GM20000 (cell line): ENCODE measurements around the gene SPATS2.

Experiments used
- DNase-seq: peaks from one replicate; pipeline ENCODE4 v3.0.0; 2012; ENCODE audit warnings: low spot score
- CTCF ChIP-seq: IDR thresholded peaks from 2 replicates; pipeline ENCODE4 v1.5.1; 2012; ENCODE audit warnings: mild to moderate bottlenecking, control low read depth; ENCODE audit errors: extremely low read depth, missing control alignments

Gene SPATS2

GRCh38 chr12:49344486-49345050 is 22.7 kb upstream of the SPATS2 start:
- TF ChIP-seq CTCF = no peak
- peak; percentile 26 for DNase-seq

DNA sequence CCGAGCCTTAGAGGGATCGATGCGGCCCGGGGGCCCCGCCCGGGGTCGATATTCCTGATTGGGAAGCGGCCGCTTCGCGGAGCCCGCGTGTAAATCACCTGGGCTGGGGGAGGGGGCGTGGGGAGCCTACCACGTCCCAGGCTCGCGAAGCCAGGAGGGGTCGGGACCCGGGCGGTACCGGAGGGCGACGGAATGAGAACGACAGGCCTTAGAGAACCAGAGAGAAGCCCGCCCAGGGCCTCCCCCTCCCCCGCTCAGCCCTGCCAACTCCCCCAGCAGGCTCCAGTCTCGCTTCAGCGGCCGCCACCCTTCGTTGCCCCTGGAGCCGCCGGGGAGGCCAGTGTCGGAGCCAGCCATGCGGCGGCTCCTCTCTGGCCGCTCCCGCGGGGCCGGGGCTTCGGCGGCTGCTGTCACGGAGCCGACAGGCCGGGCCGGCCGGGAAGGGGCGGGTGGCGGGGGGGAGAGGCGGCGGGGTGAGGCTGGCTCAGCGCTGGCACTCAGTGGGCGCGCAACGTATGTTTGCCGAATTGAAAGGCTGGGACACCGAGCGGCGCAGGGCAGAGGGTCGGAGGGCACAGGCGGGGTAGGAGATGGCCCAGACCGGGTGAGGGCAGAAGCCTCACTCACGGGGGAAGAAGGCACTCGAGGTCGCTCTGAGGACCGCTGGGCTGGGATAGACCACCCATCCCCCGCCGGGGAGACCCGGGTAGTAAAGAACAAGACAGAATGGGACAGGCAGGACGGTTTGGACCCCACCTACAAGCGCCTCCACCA is 22.0 kb upstream of the SPATS2 start:
- DNase-seq = peak; percentile 81
- TF ChIP-seq CTCF = no peak

GRCh38 chr12:49345825-49346658 is 21.2 kb upstream of the SPATS2 start:
- TF ChIP-seq CTCF = no peak
- peak; percentile 55 for DNase-seq

- peak; percentile 80 for DNase-seq
- TF ChIP-seq CTCF = no peak
Observed at GRCh38 chr12:49346659-49347310, 20.5 kb upstream of the SPATS2 start, which contains the start of gene DNAJC22. TSS of gene DNAJC22 (plus strand) at chr12:49346888. CDS start at chr12:49348873, 1,985 bp downstream.

GRCh38 chr12:49347311-49348193 is 19.7 kb upstream of the SPATS2 start:
- DNase-seq = peak; percentile 92
- TF ChIP-seq CTCF = peak; percentile 95

GRCh38 chr12:49348781-49349180 is 18.5 kb upstream of the SPATS2 start:
- no peak for TF ChIP-seq CTCF
- DNase-seq = no peak
